ENCODE data around the gene DHX29. TPM values are rescaled to one million over a fixed set of nuclear protein-coding genes. Genes with fewer than 3 reads are reported as not detected.
A peak's percentile ranks its signal among the peaks of the same experiment; 100 is the strongest.

The DHX29 gene
- total and polyA plus RNA-seq, 2 donors (not counting 1 experiment from before 2014, with no cell fraction given): 3.9 to 18.1 TPM

GRCh38 chr5:55324815-55325418 is 17.4 kb upstream of the DHX29 start:
- no peaks in the 10 kb centered on the region for H3K27me3 Mint-ChIP-seq
- Histone ChIP-seq H3K4me3 (ENCODE audit: control extremely low read depth in 1 of 5, extremely low read depth in 1 of 5, insufficient read depth in 1 of 5, low read depth in 2 of 5, low read length in 4 of 5) (no peak overlapping the region), H3K36me3 (replicated peaks in 1 of 2; ENCODE audit: control extremely low read depth in 1 of 2, control insufficient read depth in 1 of 2, extremely low read depth in 1 of 2, insufficient read depth in 2 of 2, low read length in 1 of 2) (peaks cover 5 to 27% of the 10 kb centered on the region in 2 experiments), H3K27me3 (replicated peaks in 1 of 4; ENCODE audit: control extremely low read depth in 1 of 4, control insufficient read depth in 3 of 4, insufficient read depth in 4 of 4, low read length in 3 of 4) (no peaks in the 10 kb centered on the region), H2AFZ (ENCODE audit: insufficient read depth, low read depth, low read length, poor library complexity, severe bottlenecking) (no peak overlapping the region), H3K79me2 (ENCODE audit: control insufficient read depth, insufficient read depth, low read length) (peaks cover 32% of the 10 kb centered on the region), H3K27ac (ENCODE audit: low read length in 2 of 2) (no peak overlapping the region), H4K20me1 (ENCODE audit: control insufficient read depth, insufficient read depth, low read length, poor library complexity, severe bottlenecking) (peaks cover 5% of the 10 kb centered on the region), H3K4me1 (ENCODE audit: control insufficient read depth in 2 of 2, insufficient read depth in 2 of 2, low read length in 2 of 2) (no peaks in the 10 kb centered on the region), H3K9me3 (ENCODE audit: control extremely low read depth in 1 of 3, control insufficient read depth in 2 of 3, insufficient read depth in 1 of 3, low read length in 2 of 3) (no peaks in the 10 kb centered on the region), H3K9ac (ENCODE audit: low read length) (no peak overlapping the region), H3K4me2 (replicated peaks; ENCODE audit: low read depth, low read length, poor library complexity, severe bottlenecking) (no peak overlapping the region)
- intact Hi-C loops (cut with micrococcal nuclease): loop anchor here (2.0 kb wide), 2 partner anchors 16 to 366 kb away; no protein-coding TSS in a partner anchor
- TF ChIP-seq EZH2 (IDR thresholded peaks at IDR 0.05; ENCODE audit: borderline replicate concordance, insufficient read depth, low read depth, low read length, poor library complexity, severe bottlenecking): no peak
- TF ChIP-seq CTCF (IDR thresholded peaks at IDR 0.05): peak; percentile 68
- POLR2A ChIA-PET: no interaction called here
- DNase-seq (peak; percentile 37), ATAC-seq (ENCODE audit: low read depth) (peak; percentile 57)
- no CpG with 5 or more reads among the region's 1 CpG for WGBS (ENCODE audit: insufficient coverage)
- CTCF ChIA-PET: interaction anchor here (0.6 to 1.6 kb wide), 3 partner anchors 86 to 489 kb away, joined by 5 to 10 read pairs (median 5); no protein-coding TSS in a partner anchor
- H3K27ac Mint-ChIP-seq: no peak overlapping the region
- no peak overlapping the region for H3K4me3 Mint-ChIP-seq
- H3K4me1 Mint-ChIP-seq: peaks cover 10% of the 10 kb centered on the region
- no peaks in the 10 kb centered on the region for H3K9me3 Mint-ChIP-seq (ENCODE audit: insufficient read depth)

- no peak overlapping the region for H3K4me3 ChIP-seq (ENCODE audit: control extremely low read depth in 1 of 5, extremely low read depth in 1 of 5, insufficient read depth in 1 of 5, low read depth in 2 of 5, low read length in 4 of 5)
- H4K20me1 ChIP-seq (ENCODE audit: control insufficient read depth, insufficient read depth, low read length, poor library complexity, severe bottlenecking): peaks cover 5% of the 10 kb centered on the region
- H3K9me3 Mint-ChIP-seq (ENCODE audit: insufficient read depth): no peaks in the 10 kb centered on the region
- ATAC-seq (ENCODE audit: low read depth): no peak
- ChIA-PET CTCF (interaction anchor here (0.6 to 1.4 kb wide), 3 partner anchors 20 to 85 kb away, joined by 3 to 5 read pairs (median 3); no protein-coding TSS in a partner anchor), POLR2A (no interaction called here)
- intact Hi-C loops (cut with micrococcal nuclease): loop anchor here (2.0 kb wide), 2 partner anchors 15 to 367 kb away; no protein-coding TSS in a partner anchor
- H3K27ac ChIP-seq (ENCODE audit: low read length in 2 of 2): no peak overlapping the region
- H3K4me2 ChIP-seq (replicated peaks; ENCODE audit: low read depth, low read length, poor library complexity, severe bottlenecking): no peak overlapping the region
- no peaks in the 10 kb centered on the region for H3K27me3 Mint-ChIP-seq
- H3K9me3 ChIP-seq (ENCODE audit: control extremely low read depth in 1 of 3, control insufficient read depth in 2 of 3, insufficient read depth in 1 of 3, low read length in 2 of 3): no peaks in the 10 kb centered on the region
- H3K4me1 ChIP-seq (ENCODE audit: control insufficient read depth in 2 of 2, insufficient read depth in 2 of 2, low read length in 2 of 2): no peaks in the 10 kb centered on the region
- H2AFZ ChIP-seq (ENCODE audit: insufficient read depth, low read depth, low read length, poor library complexity, severe bottlenecking): no peak overlapping the region
- H3K27ac Mint-ChIP-seq: no peak overlapping the region
- no peak overlapping the region for H3K9ac ChIP-seq (ENCODE audit: low read length)
- TF ChIP-seq EZH2 (IDR thresholded peaks at IDR 0.05; ENCODE audit: borderline replicate concordance, insufficient read depth, low read depth, low read length, poor library complexity, severe bottlenecking): no peak
- no peak for TF ChIP-seq CTCF (IDR thresholded peaks at IDR 0.05)
- H3K27me3 ChIP-seq (replicated peaks in 1 of 4; ENCODE audit: control extremely low read depth in 1 of 4, control insufficient read depth in 3 of 4, insufficient read depth in 4 of 4, low read length in 3 of 4): no peaks in the 10 kb centered on the region
- peaks cover 38% of the 10 kb centered on the region for H3K79me2 ChIP-seq (ENCODE audit: control insufficient read depth, insufficient read depth, low read length)
- peaks cover 5 to 18% of the 10 kb centered on the region in 2 experiments for H3K36me3 ChIP-seq (replicated peaks in 1 of 2; ENCODE audit: control extremely low read depth in 1 of 2, control insufficient read depth in 1 of 2, extremely low read depth in 1 of 2, insufficient read depth in 2 of 2, low read length in 1 of 2)
- no peak for DNase-seq
- H3K4me1 Mint-ChIP-seq: peaks cover 10% of the 10 kb centered on the region
- H3K4me3 Mint-ChIP-seq: no peak overlapping the region
Observed at GRCh38 chr5:55324006-55324405, 16.5 kb upstream of the DHX29 start.
